GM19397 (cell line): ENCODE data around the gene LASP1.
"Not testable (repeated sequence)": the region's sequence is repeated elsewhere in the genome, so short reads cannot be mapped to it uniquely, and the experiment has no call there.

Source experiments
- ATAC-seq: cut with Tn5 transposase; IDR thresholded peaks from one replicate; pipeline ENCODE4 v1.9.1; 2021; ENCODE audit warnings: mild to moderate bottlenecking, moderate library complexity; ENCODE audit not compliant: unreplicated experiment

LASP1 gene

GRCh38 chr17:38869526-38870258, at the start of gene LASP1:
TSS of gene LASP1 (plus strand) at chr17:38870058. CDS start at chr17:38870190, 132 bp downstream.
- ATAC-seq: peak; percentile 48

GRCh38 chr17:38824899-38825761, 44.7 kb upstream of the LASP1 start, which contains the start of gene CWC25:
TSS of gene CWC25 (minus strand) at chr17:38825321. CDS start at chr17:38825183, 138 bp downstream.
- peak; percentile 85 for ATAC-seq

- no peak for ATAC-seq
Observed at GRCh38 chr17:38825762-38826247, 44.1 kb upstream of the LASP1 start.

GRCh38 chr17:38844261-38844757, 25.5 kb upstream of the LASP1 start:
- no peak for ATAC-seq

GRCh38 chr17:38848557-38848891, 21.3 kb upstream of the LASP1 start:
- ATAC-seq: no peak

- no peak for ATAC-seq
Observed at GRCh38 chr17:38848939-38849605, 20.8 kb upstream of the LASP1 start.

- no peak for ATAC-seq
Observed at GRCh38 chr17:38850374-38850773, 19.5 kb upstream of the LASP1 start.

- ATAC-seq: no peak
Observed at GRCh38 chr17:38851434-38851833, 18.4 kb upstream of the LASP1 start.

- ATAC-seq: no peak
Observed at GRCh38 chr17:38852771-38853291, 17.0 kb upstream of the LASP1 start.

- ATAC-seq: peak; percentile 82
Observed at GRCh38 chr17:38853292-38854219, 16.3 kb upstream of the LASP1 start, which contains the start of gene RPL23. TSS of gene RPL23 (minus strand) at chr17:38853721. CDS start at chr17:38853710, 11 bp downstream.

GRCh38 chr17:38855101-38855714, 14.7 kb upstream of the LASP1 start:
- not testable (repeated sequence) for ATAC-seq

- ATAC-seq: no peak
Observed at GRCh38 chr17:38857271-38857670, 12.6 kb upstream of the LASP1 start.

GRCh38 chr17:38861399-38861843, 8.4 kb upstream of the LASP1 start:
- ATAC-seq: no peak

- ATAC-seq: no peak
Observed at GRCh38 chr17:38864636-38865398, 5.0 kb upstream of the LASP1 start.

- no peak for ATAC-seq
Observed at GRCh38 chr17:38867179-38867967, 2.5 kb upstream of the LASP1 start.

- ATAC-seq: no peak
Observed at GRCh38 chr17:38867968-38868816, 1.7 kb upstream of the LASP1 start.
